Esophagus muscularis mucosa (tissue), 4 donors: ENCODE results near the gene TBL3.

Experiments used
- EP300 ChIP-seq: sonication (generic); formaldehyde crosslinking; IDR thresholded peaks from one replicate; pipeline ENCODE4 v1.6.1; 2017; ENCODE audit warnings: antibody characterized with exemption
- POLR2A ChIP-seq: fragments of 450-650 bp; IDR thresholded peaks from one replicate; pipeline ENCODE4 v1.6.1; 2017; ENCODE audit warnings: antibody characterized with exemption, moderate library complexity, mild to moderate bottlenecking, low read depth
- POLR2AphosphoS5 ChIP-seq, 2 donors: sonication (generic); formaldehyde crosslinking; IDR thresholded peaks; one replicate each; pipeline ENCODE4 v1.6.1; 2017; ENCODE audit warnings: antibody characterized with exemption in 2 of 2
- TF ChIP-seq, protein P1 (sequence below), 3 experiments: fragments of 200-600 bp in 2 of 3; fragments of 450-650 bp in 1 of 3; sonication (generic) in 2 of 3; IDR thresholded peaks; one replicate each; pipeline ENCODE4 v1.5.1; 2017 to 2019; ENCODE audit warnings: antibody characterized with exemption in 3 of 3, mild to moderate bottlenecking in 2 of 3, moderate library complexity in 1 of 3

DNA sequence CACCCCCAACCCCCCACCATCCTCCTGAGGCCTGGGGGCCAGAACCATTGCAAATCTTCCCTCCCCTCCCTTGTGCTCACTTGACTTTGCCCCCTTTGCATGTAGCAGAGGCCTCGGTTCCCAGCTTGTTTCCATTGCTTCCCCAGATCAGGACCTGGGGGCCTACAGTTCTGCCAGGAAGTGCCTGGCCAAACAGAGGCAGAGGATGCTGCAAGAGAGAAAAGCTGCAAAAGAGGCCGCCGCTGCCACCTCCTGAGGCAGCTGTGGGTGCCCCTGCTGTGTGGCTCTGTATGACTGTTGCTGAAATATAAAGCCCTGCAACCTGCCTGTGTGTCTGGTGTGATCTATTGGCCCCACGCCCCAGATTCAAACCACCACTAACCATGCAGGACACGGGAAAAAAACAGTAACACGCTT lies 10.2 kb upstream of the TBL3 start:
- TF ChIP-seq POLR2A (no peak), POLR2AphosphoS5 (IDR thresholded peaks at IDR 0.05) (no peak), EP300 (no peak)
- TF ChIP-seq, protein P1, sequence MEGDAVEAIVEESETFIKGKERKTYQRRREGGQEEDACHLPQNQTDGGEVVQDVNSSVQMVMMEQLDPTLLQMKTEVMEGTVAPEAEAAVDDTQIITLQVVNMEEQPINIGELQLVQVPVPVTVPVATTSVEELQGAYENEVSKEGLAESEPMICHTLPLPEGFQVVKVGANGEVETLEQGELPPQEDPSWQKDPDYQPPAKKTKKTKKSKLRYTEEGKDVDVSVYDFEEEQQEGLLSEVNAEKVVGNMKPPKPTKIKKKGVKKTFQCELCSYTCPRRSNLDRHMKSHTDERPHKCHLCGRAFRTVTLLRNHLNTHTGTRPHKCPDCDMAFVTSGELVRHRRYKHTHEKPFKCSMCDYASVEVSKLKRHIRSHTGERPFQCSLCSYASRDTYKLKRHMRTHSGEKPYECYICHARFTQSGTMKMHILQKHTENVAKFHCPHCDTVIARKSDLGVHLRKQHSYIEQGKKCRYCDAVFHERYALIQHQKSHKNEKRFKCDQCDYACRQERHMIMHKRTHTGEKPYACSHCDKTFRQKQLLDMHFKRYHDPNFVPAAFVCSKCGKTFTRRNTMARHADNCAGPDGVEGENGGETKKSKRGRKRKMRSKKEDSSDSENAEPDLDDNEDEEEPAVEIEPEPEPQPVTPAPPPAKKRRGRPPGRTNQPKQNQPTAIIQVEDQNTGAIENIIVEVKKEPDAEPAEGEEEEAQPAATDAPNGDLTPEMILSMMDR (IDR thresholded peaks at IDR 0.05) = no peak
